Dermis microvascular lymphatic vessel endothelial cell (primary cell): ENCODE results near the gene PDHX. TPM values are rescaled to one million over a fixed set of nuclear protein-coding genes. Genes with fewer than 3 reads are reported as not detected.

Source experiments
- DNase-seq, 2 donors: peaks; one replicate each; pipeline versions ENCODE4 v3.0.0 to v3.0.0-alpha.2; 2010; ENCODE audit warnings: low read depth in 2 of 2
- total RNA-seq: library from RNA; depleted of rRNA; stranded (reverse); fragments of >200 nt; gene quantifications from 2 replicates; pipeline ENCODE4 v1.2.1, GENCODE V29; 2014

The PDHX gene
- total RNA-seq, 1 donor from 2014 or later, result 15.4 TPM

DNA sequence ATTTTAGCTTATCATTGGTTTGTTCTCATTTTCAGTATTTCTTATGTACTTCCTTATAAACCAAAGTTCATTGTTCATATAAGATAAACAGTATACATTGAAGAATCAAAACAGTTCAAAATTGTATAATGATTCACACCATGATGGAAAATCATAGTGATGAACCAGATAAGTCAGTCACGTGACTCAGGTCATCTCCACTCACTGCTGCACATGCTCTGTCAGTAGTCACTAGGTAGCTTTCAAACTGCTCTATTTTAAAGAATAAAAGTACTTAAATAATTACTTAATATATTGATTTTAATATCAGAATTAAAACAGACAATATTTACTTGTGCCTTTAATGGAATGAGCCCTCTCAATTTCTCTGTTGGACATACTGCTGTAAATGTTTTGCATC lies 37.5 kb downstream of the PDHX start:
- DNase-seq, result no peak

DNA sequence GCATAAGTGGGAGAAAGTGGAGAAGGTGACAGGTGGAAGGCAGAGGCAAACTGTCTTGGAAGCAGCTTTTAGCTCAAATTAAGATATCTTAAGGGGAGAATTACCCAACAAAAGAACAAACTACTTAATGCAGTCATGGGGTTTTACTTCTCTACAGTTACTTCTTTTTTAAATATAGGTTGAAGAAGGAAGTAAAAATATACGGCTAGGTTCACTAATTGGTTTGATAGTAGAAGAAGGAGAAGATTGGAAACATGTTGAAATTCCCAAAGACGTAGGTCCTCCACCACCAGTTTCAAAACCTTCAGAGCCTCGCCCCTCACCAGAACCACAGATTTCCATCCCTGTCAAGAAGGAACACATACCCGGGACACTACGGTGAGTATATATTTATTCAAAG lies 40.8 kb downstream of the PDHX start:
- DNase-seq, result no peak

DNA sequence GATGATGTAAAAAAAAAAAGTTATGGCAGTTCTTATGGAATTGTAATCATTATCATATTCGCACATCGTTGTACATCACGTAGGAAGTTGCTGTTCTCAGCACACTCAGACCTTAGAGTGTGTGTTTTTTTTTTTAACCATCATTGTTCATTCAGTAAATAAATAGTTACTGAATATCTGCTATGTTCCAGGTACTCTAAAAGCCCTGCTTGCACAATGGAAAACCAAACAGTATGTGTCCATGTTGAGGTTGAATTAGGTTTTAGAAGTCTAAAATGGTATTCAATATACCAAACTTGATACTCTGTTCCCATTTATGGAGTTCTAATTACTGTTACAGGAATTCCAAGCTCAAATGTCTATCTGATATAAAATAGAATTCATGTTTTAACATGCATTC lies 41.2 kb downstream of the PDHX start:
- no peak for DNase-seq

- no peak for DNase-seq
These were observed 43.4 kb downstream of the PDHX start for GRCh38 chr11:34959770-34960169.

DNA sequence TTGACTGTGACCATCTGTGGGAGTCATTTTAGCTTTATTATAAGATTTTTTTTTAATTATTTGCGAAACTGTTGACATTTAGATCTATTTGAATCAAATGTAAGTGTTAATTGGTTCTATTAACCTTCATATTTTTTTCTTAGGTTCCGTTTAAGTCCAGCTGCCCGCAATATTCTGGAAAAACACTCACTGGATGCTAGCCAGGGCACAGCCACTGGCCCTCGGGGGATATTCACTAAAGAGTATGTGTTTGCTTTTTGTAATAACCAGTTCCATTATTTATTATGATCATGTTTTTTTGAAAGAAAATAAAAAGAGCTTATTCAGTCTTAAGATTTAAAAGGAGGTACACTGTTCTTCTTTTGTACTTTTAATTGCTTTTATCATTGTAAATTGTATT lies 43.9 kb downstream of the PDHX start:
- no peak for DNase-seq

- DNase-seq, result no peak
These were observed 45.6 kb downstream of the PDHX start for GRCh38 chr11:34962034-34962433.

DNA sequence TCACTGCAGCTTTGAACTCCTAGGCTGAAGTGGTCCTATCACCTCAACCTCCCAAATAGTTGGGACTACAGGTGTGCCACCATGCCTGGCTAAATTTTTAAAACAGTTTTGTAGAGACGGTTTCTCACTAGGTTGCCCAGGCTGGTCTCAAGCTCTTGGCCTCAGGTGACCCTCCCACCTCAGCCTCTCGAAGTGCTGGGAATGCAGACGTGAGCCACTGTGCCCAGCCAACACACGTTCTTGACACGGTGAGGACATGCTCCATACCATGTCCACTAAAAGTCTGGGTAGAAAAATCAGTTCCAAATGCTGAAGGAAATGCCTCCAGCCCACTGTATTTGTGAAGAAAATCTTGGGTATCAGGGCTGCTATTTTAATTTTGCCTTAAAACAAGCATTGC lies 46.9 kb downstream of the PDHX start:
- DNase-seq, result no peak

DNA sequence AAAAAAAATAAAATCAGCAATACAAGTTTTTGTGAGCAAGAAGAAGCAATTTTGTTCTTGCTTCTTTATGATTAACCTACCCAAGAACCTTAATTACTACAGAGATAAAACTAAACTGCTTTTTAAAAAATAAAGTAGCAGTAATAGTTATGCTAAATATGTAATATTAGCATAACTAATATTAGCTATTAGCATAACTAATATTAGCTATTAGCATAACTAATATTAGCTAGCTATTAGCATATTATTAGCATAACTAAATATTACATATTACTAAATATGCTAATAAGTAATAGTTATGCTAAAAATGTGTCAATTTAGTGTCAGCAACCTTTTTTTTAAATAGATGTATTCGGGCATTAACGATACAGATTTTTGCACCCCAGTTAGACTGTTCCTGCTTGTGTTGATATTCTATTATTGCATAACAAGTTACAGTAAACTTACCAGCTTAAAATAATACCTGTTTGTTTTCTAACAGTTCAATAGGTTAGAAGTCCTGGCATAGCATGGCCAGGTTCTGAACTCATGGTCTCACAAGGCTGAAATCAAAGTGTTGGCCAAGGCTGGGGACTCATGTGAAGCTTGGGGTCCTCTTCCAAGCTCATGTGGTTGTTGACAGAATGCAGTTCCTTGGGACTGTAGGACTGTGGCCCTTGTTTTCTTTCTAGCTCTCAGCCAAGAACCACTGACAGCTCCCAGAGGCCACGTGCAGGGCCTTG lies 48.4 kb downstream of the PDHX start:
- DNase-seq, result no peak

- DNase-seq, result no peak
These were observed 52.4 kb downstream of the PDHX start for GRCh38 chr11:34968862-34969261.

DNA sequence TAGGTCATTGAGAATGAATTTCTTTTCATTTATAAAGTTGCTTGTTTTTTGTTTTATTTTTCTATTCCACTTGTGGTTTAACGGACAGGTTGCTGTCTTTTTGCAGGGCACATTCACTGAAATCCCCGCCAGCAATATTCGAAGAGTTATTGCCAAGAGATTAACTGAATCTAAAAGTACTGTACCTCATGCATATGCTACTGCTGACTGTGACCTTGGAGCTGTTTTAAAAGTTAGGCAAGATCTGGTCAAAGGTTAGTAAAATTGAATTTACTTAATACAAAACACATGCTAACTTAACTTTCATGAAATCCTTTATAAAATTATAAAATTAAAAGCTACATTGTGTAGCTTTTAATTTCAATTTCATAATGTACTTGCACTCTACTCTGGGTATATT lies 53.6 kb downstream of the PDHX start:
- no peak for DNase-seq

GRCh38 chr11:34970480-34970879 lies 54.1 kb downstream of the PDHX start:
- DNase-seq, result no peak

GRCh38 chr11:34971928-34972327 lies 55.5 kb downstream of the PDHX start:
- DNase-seq, result no peak

DNA sequence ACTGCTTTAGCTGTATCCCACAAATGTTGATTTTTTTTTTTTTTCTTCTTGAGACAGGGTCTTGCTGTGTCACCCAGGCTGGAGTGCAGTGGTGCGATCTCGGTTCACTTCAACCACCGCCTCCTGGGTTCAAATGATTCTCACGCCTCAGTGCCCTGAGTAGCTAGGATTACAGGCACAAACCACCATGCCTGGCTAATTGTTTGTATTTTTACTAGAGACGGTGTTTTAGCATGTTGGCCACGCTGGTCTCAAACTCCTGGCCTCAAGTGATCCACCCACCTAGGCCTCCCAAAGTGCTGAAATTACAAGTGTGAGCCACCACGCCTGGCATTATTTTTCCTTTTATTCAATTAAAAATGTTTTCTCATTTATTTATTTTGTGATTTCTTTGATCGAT lies 55.9 kb downstream of the PDHX start:
- no peak for DNase-seq

GRCh38 chr11:34972892-34973291 lies 56.5 kb downstream of the PDHX start:
- DNase-seq, result no peak

DNA sequence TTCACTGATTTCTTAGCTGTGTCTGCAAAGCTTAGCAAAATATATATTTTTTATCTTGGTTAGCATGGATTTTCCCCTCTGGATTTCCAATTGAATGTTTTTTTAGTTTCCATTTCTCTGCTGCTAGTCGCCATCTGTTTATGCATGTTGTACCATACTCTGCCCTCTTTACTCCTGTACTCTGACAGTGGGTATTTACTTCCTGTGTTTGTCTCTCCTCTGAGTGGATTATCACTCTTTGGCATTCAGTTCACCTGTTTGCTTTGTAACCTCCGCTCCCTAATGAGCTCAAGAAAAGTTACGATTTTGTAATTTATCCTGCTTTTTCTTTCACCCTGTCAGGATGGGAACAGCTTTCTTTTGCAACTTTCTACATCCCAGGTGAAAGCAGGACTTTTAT lies 59.1 kb downstream of the PDHX start:
- DNase-seq, result peak; percentile 3 to 19

DNA sequence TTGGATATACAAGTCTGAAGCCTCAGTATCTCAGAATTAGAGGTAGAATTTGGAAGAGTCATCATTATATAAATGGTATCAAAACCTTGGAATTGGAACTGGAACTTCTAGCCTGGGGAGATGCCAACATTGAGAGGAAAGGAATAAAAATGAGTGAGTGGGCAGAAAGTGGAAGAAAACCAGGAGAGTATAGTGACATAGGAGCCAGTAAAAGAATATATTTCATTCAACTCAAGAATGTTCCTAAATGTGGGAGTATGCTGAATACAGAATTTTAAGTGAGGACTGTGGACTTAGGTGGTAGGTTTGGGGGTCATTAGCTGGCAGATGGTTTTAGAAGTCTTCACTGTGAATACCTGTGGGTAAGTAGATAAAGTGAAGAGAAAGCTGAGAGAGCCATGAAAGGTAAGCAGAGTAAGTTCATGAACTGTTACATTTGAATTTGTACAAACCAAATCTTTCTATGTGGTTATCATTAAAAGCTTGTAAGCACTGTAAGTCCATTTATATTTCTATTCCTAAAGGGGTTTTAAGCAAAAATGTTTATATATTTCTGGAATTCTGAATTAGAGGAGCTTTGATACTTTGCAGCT lies 60.2 kb downstream of the PDHX start:
- no peak for DNase-seq

DNA sequence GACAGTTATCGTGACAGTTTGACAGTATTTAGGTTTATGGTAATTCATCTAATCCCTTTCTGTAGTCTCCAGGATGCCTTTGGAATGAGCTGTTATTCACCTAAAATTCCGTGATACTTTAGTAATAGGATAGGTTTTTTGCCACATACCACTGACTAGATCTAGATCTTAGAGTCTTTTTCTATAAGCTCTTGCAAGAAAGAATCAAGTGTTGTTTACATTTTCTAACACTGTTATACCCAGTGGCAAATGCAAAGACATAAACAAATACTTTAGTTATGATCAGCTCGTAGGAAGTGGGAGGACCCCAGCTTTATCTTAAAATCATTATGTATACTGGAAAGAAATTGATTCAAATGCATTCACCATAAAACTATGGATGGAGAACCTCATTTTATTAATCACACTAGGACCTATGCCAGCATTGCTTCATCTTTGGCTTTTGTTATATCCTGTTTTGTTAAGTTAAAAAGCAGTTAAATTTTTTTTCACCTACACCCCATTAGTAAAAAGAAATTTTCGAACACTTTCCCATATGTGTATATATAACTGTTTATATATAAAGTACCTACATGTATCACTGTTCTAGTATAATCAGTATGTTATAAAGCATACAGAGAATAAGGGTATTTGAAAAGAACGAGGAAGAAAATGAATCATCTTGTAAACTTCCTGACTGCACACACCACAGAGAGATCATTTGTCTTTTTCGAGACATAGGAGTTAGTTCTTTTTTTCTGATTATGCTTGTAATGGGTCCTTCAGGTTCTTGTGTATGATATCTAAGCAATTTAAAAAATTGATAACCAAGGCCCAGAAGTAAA lies 60.9 kb downstream of the PDHX start:
- DNase-seq, result peak; percentile 10 to 52

GRCh38 chr11:34978236-34979191 lies 62.1 kb downstream of the PDHX start:
- DNase-seq, result no peak

DNA sequence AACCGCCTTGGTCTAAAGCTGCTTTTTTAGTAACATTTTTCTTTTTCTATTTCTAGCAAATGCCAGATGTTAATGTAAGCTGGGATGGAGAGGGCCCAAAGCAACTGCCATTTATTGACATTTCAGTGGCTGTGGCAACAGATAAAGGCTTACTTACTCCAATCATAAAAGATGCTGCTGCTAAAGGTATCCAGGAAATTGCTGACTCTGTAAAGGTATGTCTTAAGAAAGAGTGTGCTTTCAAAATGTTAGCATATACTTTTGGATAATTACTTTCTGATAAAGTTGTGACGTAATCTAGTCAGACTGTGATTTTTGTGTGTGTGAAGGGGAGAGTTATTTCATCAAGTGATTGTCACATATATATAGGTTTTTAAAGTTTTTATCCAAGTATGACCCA lies 68.1 kb downstream of the PDHX start:
- DNase-seq, result no peak

DNA sequence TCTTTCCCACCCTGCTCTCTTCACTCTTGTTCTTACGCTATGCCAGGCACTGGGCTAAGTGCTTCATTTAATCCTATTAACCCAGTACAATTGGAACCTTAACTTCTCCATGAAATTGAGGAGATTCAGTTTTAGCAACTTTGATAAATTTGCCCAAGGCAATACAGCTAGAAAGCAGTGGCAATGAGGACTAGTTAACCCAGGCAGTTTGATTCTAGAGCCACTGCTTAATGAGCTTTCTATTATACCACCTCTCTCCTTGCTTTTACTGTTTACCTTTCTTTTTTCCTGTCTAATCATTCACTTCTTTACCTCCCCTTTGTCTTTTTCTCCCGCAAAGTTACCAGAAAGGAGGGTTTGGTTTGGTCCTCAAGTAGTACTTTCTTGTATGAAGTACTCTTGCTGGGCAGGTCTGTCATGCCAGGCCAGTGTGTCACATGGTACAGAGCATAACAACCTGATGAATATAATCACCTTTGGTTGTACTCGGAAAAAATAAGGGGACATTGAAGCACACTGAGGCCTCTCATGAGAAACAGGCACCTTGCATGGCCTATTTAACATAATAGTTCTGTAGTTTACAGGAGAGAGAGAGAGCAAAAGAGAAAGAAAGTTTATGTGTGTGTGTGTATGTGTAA lies 70.6 kb downstream of the PDHX start:
- no peak for DNase-seq

DNA sequence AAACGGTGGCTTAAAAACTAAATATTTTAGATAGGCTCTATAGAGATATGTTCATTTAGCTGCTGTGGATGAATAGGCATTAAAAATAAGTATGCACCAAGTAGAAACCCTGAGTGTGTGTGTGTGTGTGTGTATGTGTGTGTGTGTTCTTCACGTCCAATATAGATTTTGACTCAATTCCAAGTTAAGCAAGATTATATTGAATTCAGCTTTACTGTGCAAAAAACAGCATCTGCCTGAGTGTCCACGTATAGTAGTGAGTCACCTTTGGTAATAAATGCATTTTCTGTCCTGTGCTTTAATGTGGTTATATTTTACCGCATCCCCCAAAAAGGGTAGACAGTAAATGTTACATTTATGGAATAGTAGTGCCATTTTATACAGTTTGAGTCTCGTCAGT lies 71.2 kb downstream of the PDHX start:
- DNase-seq, result no peak
